ENCODE results near the gene RPS18. TPM values are rescaled to one million over a fixed set of nuclear protein-coding genes. Genes with fewer than 3 reads are reported as not detected.

RPS18 gene
- total and polyA plus RNA-seq, 9 of the 15 experiments (the other 6 are each of a cell fraction or from before 2014, with no cell fraction given): 5,023 to 17,516 (median 8,131) TPM

GRCh38 chr6:33279971-33280511 is 8.2 kb downstream of the RPS18 start (continued):
- 0 out of 2 replicates have a peak, but pooled peaks have one; percentile 30 for TF ChIP-seq PHF21A (IDR thresholded peaks at IDR 0.05; ENCODE audit: borderline replicate concordance, low read depth)
- TF ChIP-seq SMARCB1 (IDR thresholded peaks at IDR 0.05; ENCODE audit: insufficient read length, low read depth): no peak
- TF ChIP-seq ESRRB (CRISPR knock-in tag; IDR thresholded peaks at IDR 0.05; ENCODE audit: borderline replicate concordance): no peak
- TF ChIP-seq ZNF408 (CRISPR knock-in tag; IDR thresholded peaks at IDR 0.05; ENCODE audit: low read depth): no peak
- TF ChIP-seq NCOR1 (IDR thresholded peaks at IDR 0.05): 0 out of 2 replicates have a peak, but pooled peaks have one; percentile 16
- TF ChIP-seq L3MBTL2 (IDR thresholded peaks at IDR 0.05): no peak
- no peak for TF ChIP-seq ZNF280B (CRISPR knock-in tag; IDR thresholded peaks at IDR 0.05)
- TF ChIP-seq ZBED1 (IDR thresholded peaks at IDR 0.05): no peak
- no peak for TF ChIP-seq PATZ1 (CRISPR knock-in tag; IDR thresholded peaks at IDR 0.05; ENCODE audit: borderline replicate concordance)
- TF ChIP-seq ZBTB1 (CRISPR knock-in tag; IDR thresholded peaks at IDR 0.05; ENCODE audit: borderline replicate concordance, low read depth): no peak
- peak; percentile 38; the same call in 1 of the 2 replicates for TF ChIP-seq ZNF263 (CRISPR knock-in tag; IDR thresholded peaks at IDR 0.05; ENCODE audit: borderline replicate concordance)
- peak; percentile 70 for TF ChIP-seq TEAD4 (IDR thresholded peaks at IDR 0.05; ENCODE audit: low read length)
- TF ChIP-seq TEAD4 (CRISPR knock-in tag; IDR thresholded peaks at IDR 0.05; ENCODE audit: borderline replicate concordance): no peak
- peak in 1 of 2 experiments; percentile 76; a peak in 1 of 4 replicates for TF ChIP-seq TEAD1 (CRISPR knock-in tag; IDR thresholded peaks at IDR 0.05)
- TF ChIP-seq FOSL1 (tag; conservative IDR thresholded peaks at IDR 0.05): no peak
- TF ChIP-seq SREBF1 (IDR thresholded peaks at IDR 0.05; ENCODE audit: borderline replicate concordance, low read depth, low read length): peak; percentile 48; the same call in 1 of the 2 replicates
- TF ChIP-seq XRCC5 (IDR thresholded peaks at IDR 0.05; ENCODE audit: low read depth, low read length): peak; percentile 98
- TF ChIP-seq RBM17 (IDR thresholded peaks at IDR 0.05; ENCODE audit: borderline replicate concordance, low read depth, low read length): no peak
- TF ChIP-seq MTA3 (IDR thresholded peaks at IDR 0.05; ENCODE audit: borderline replicate concordance): peak; percentile 36; the same call in 1 of the 2 replicates
- no peak for TF ChIP-seq EZH2 (IDR thresholded peaks at IDR 0.05; ENCODE audit: borderline replicate concordance, low read depth, low read length)
- TF ChIP-seq FOXJ3 (CRISPR knock-in tag; IDR thresholded peaks at IDR 0.05): no peak
- no peak for TF ChIP-seq MLX (CRISPR knock-in tag; conservative IDR thresholded peaks at IDR 0.05)
- no peak for TF ChIP-seq KAT8 (IDR thresholded peaks at IDR 0.05; ENCODE audit: low read depth)
- TF ChIP-seq USF1 (CRISPR knock-in tag; IDR thresholded peaks at IDR 0.05): no peak
- TF ChIP-seq ERF (CRISPR knock-in tag; IDR thresholded peaks at IDR 0.05): no peak

Measured in K562 (cell line).